Measurements from ENCODE around the gene RER1.

DNA sequence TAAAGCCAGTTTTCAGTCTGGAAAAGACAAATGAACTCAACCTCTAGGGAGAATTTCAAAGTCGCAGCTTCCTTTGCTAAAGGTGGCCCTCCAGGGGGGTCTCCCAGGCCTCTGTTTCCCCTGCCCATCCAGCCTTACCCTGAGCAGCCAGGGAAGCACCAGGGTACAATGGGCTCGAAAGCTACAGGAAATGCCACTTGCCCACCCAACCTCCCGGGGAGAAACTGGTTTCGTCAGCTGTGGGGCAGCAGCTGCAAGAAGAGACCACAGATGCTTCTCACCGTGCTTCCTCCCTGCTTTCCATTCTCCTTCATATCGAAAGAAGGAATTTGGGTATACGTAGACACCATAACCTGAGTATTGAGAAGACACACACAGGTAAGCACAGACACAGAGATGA lies 2.0 kb upstream of the RER1 start:
- TF ChIP-seq POLR2A (IDR thresholded peaks at IDR 0.05): no peak
- TF ChIP-seq, protein P1, sequence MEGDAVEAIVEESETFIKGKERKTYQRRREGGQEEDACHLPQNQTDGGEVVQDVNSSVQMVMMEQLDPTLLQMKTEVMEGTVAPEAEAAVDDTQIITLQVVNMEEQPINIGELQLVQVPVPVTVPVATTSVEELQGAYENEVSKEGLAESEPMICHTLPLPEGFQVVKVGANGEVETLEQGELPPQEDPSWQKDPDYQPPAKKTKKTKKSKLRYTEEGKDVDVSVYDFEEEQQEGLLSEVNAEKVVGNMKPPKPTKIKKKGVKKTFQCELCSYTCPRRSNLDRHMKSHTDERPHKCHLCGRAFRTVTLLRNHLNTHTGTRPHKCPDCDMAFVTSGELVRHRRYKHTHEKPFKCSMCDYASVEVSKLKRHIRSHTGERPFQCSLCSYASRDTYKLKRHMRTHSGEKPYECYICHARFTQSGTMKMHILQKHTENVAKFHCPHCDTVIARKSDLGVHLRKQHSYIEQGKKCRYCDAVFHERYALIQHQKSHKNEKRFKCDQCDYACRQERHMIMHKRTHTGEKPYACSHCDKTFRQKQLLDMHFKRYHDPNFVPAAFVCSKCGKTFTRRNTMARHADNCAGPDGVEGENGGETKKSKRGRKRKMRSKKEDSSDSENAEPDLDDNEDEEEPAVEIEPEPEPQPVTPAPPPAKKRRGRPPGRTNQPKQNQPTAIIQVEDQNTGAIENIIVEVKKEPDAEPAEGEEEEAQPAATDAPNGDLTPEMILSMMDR (IDR thresholded peaks at IDR 0.05): no peak
- no peak for TF ChIP-seq EP300 (IDR thresholded peaks at IDR 0.05)
- TF ChIP-seq POLR2AphosphoS5 (IDR thresholded peaks at IDR 0.05): no peak
